ENCODE results near the gene NOTCH2. TPM values are rescaled to one million over a fixed set of nuclear protein-coding genes. Genes with fewer than 3 reads are reported as not detected.
"Not testable (repeated sequence)": the region's sequence is repeated elsewhere in the genome, so short reads cannot be mapped to it uniquely, and the experiment has no call there.

Gene NOTCH2
- total RNA-seq, 1 donor: 330 TPM

- no peak overlapping the region for H3K4me2 ChIP-seq (ENCODE audit: insufficient read depth, low read length)
- H3K27ac ChIP-seq (ENCODE audit: low read depth, low read length): peak overlapping the region; percentile 90
- no peak overlapping the region for H3K4me3 ChIP-seq (ENCODE audit: insufficient read depth, low read length)
- no peaks in the 10 kb centered on the region for H3K9me3 ChIP-seq (ENCODE audit: low read depth, low read length)
- H3K36me3 ChIP-seq (ENCODE audit: insufficient read depth, low read length): peaks cover 29% of the 10 kb centered on the region
- no peak overlapping the region for H2AFZ ChIP-seq (ENCODE audit: low read length)
- H3K79me2 ChIP-seq (ENCODE audit: insufficient read depth, low read length): peaks cover 86% of the 10 kb centered on the region
- DNase-seq (ENCODE audit: insufficient read length, low spot score, missing footprints): no peak
- TF ChIP-seq CTCF (IDR thresholded peaks at IDR 0.05; ENCODE audit: extremely low read depth, low read depth, low read length): no peak
- no peaks in the 10 kb centered on the region for H3K27me3 ChIP-seq (ENCODE audit: insufficient read depth, low read length)
- H3K4me1 ChIP-seq (ENCODE audit: insufficient read depth, low read length): peaks cover 60% of the 10 kb centered on the region
- H4K20me1 ChIP-seq (ENCODE audit: insufficient read depth, low read length): peaks cover 15% of the 10 kb centered on the region
These were observed 84.7 kb downstream of the NOTCH2 start for GRCh38 chr1:119984771-119985170.

DNA sequence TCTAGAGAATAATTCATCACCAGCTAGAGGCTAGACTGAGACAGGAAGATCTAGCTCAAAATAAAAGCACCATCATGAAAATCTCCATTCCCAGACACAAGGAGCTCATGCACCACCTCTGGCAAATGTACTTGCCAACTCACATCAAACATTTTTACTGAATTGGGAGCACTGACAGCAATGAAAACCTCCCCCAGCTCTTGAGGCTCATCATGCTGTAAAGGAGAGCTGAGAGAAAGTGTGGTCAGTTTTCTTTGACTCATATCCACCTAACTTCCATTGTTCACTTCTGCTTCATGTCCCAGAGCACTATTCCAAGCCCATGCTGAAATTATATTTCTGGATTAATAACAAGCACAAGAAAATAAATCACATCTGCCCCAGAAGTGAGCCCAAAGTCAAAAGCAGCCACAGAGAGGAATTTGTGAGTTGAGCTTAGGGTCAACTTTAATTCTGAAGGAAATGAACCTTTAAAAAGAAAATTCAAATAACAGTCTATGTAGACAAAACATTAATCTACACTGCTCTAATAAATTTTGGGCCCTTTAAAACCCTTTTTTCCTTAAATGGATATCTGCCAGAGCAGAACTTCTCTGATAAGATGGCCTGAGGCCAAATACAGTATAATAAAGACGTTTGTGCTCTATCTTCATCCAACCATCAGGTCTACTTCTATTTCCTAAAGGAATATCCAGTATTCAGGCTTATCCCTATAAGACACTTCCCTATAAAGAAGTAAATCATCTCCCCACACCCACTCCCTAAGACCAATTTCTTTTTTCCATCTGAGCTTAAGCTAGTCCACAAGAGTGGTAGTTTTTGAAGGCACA, 87.3 kb downstream of the NOTCH2 start:
- H2AFZ ChIP-seq (ENCODE audit: low read length): no peak overlapping the region
- H3K27me3 ChIP-seq (ENCODE audit: insufficient read depth, low read length): no peaks in the 10 kb centered on the region
- peaks cover 94% of the 10 kb centered on the region for H3K79me2 ChIP-seq (ENCODE audit: insufficient read depth, low read length)
- H3K9me3 ChIP-seq (ENCODE audit: low read depth, low read length): no peaks in the 10 kb centered on the region
- H3K4me3 ChIP-seq (ENCODE audit: insufficient read depth, low read length): no peak overlapping the region
- no peak for DNase-seq (ENCODE audit: insufficient read length, low spot score, missing footprints)
- TF ChIP-seq CTCF (IDR thresholded peaks at IDR 0.05; ENCODE audit: extremely low read depth, low read depth, low read length): no peak
- H4K20me1 ChIP-seq (ENCODE audit: insufficient read depth, low read length): peaks cover 21% of the 10 kb centered on the region
- peaks cover 29% of the 10 kb centered on the region for H3K36me3 ChIP-seq (ENCODE audit: insufficient read depth, low read length)
- peaks cover 42% of the 10 kb centered on the region for H3K4me1 ChIP-seq (ENCODE audit: insufficient read depth, low read length)
- H3K27ac ChIP-seq (ENCODE audit: low read depth, low read length): peak overlapping the region; percentile 36
- H3K4me2 ChIP-seq (ENCODE audit: insufficient read depth, low read length): no peak overlapping the region

- peaks cover 23% of the 10 kb centered on the region for H4K20me1 ChIP-seq (ENCODE audit: insufficient read depth, low read length)
- H3K79me2 ChIP-seq (ENCODE audit: insufficient read depth, low read length): peaks cover 95% of the 10 kb centered on the region
- no peaks in the 10 kb centered on the region for H3K9me3 ChIP-seq (ENCODE audit: low read depth, low read length)
- no peaks in the 10 kb centered on the region for H3K27me3 ChIP-seq (ENCODE audit: insufficient read depth, low read length)
- no peak overlapping the region for H2AFZ ChIP-seq (ENCODE audit: low read length)
- no peak overlapping the region for H3K4me2 ChIP-seq (ENCODE audit: insufficient read depth, low read length)
- H3K4me3 ChIP-seq (ENCODE audit: insufficient read depth, low read length): no peak overlapping the region
- H3K4me1 ChIP-seq (ENCODE audit: insufficient read depth, low read length): peaks cover 37% of the 10 kb centered on the region
- no peak for DNase-seq (ENCODE audit: insufficient read length, low spot score, missing footprints)
- H3K27ac ChIP-seq (ENCODE audit: low read depth, low read length): peak overlapping the region; percentile 36
- H3K36me3 ChIP-seq (ENCODE audit: insufficient read depth, low read length): peaks cover 25% of the 10 kb centered on the region
- TF ChIP-seq CTCF (IDR thresholded peaks at IDR 0.05; ENCODE audit: extremely low read depth, low read depth, low read length): no peak
These were observed 88.0 kb downstream of the NOTCH2 start for GRCh38 chr1:119981496-119981895.

- no peak overlapping the region for H3K4me3 ChIP-seq (ENCODE audit: insufficient read depth, low read length)
- peaks cover 23% of the 10 kb centered on the region for H3K36me3 ChIP-seq (ENCODE audit: insufficient read depth, low read length)
- H3K9me3 ChIP-seq (ENCODE audit: low read depth, low read length): no peaks in the 10 kb centered on the region
- H2AFZ ChIP-seq (ENCODE audit: low read length): no peak overlapping the region
- H3K27me3 ChIP-seq (ENCODE audit: insufficient read depth, low read length): no peaks in the 10 kb centered on the region
- DNase-seq (ENCODE audit: insufficient read length, low spot score, missing footprints): no peak
- no peak for TF ChIP-seq CTCF (IDR thresholded peaks at IDR 0.05; ENCODE audit: extremely low read depth, low read depth, low read length)
- H3K27ac ChIP-seq (ENCODE audit: low read depth, low read length): no peak overlapping the region
- peaks cover 88% of the 10 kb centered on the region for H3K79me2 ChIP-seq (ENCODE audit: insufficient read depth, low read length)
- peaks cover 16% of the 10 kb centered on the region for H3K4me1 ChIP-seq (ENCODE audit: insufficient read depth, low read length)
- peaks cover 43% of the 10 kb centered on the region for H4K20me1 ChIP-seq (ENCODE audit: insufficient read depth, low read length)
- H3K4me2 ChIP-seq (ENCODE audit: insufficient read depth, low read length): no peak overlapping the region
These were observed 91.4 kb downstream of the NOTCH2 start for GRCh38 chr1:119978018-119978505.

GRCh38 chr1:119977113-119977736, 92.2 kb downstream of the NOTCH2 start:
- H3K4me2 ChIP-seq (ENCODE audit: insufficient read depth, low read length); H3K27ac ChIP-seq (ENCODE audit: low read depth, low read length); H2AFZ ChIP-seq (ENCODE audit: low read length); DNase-seq (ENCODE audit: insufficient read length, low spot score, missing footprints); H3K4me3 ChIP-seq (ENCODE audit: insufficient read depth, low read length); H3K27me3 ChIP-seq (ENCODE audit: insufficient read depth, low read length); H3K9me3 ChIP-seq (ENCODE audit: low read depth, low read length): not testable (repeated sequence)
- Histone ChIP-seq H4K20me1 (ENCODE audit: insufficient read depth, low read length) (peaks cover 44% of the 10 kb centered on the region), H3K4me1 (ENCODE audit: insufficient read depth, low read length) (peaks cover 11% of the 10 kb centered on the region), H3K36me3 (ENCODE audit: insufficient read depth, low read length) (peaks cover 24% of the 10 kb centered on the region), H3K79me2 (ENCODE audit: insufficient read depth, low read length) (peaks cover 90% of the 10 kb centered on the region)

Data from osteoblast (primary cell).